ENCODE data around the gene CDKN2B.

CDKN2B gene

DNA sequence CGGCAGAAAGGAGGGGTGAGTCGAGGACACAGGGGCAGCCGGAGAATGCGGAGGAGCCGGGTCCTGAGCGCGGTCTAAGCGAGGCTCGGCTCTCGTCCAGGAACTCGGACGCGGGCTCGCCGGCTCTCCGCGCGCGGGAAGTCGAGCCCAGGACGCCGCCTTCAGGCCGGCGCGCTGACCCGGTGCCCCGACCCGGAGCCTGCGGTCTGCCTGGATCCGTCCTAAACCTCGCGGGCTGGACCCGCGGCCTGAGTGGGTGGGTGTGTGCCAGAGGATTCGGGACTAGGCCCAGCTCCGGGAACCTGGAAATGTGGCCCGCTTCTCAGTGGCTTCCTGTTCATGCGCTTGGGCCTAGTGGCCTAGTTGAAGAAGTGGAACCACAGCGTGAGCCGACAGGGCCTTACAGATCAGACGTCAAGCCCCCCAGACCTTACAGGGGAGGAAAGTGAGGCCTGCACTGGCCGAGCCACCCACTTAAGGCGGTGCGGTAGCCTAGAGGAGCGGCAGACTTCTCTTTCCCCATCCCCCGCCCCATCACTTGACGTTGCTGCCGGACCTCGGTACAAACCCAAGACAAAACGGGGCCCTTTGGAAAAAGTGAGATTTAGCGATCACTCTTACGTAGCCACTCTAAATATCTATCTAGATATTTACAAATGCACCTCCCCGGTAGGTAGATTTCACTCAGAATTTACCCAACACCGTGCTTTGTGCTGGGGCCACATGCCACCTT, 13.3 kb downstream of the CDKN2B start:
- DNase-seq (ENCODE audit: extremely low read depth in 1 of 2, low read depth in 1 of 2), result no peak

DNA sequence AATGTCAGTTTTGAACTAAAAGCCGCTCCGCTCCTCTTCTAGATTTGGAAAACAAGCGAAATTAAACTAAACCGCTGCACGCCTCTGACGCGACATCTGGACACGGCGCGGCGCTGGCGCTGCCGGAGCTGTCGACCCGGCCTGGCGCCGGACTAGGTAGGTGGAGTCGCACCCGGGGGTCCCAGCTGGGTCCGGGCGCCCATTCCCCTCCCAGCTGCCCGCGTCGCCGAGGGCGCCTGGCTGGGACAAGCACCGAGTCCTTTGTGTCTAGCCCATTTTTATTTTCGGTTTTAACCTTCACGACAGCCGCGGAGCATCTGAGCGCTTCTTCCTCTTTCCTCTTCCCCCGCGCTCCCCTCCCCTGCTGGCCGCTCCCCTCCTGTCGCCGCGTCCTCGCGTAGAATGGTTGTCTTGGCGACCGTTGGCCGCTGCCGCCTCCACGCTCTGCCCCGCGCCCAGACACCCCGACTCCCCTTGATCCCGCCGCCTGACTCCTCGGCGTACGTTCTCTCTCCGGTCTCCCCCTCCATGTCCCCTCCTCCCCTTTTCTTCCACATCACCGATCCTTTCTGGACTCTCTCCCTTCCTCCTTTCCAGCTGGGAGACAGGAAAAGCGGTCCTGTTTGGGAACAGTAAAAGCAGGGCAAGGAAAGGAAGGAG, 14.0 kb downstream of the CDKN2B start:
- DNase-seq (ENCODE audit: extremely low read depth in 1 of 2, low read depth in 1 of 2), result peak in 1 of 2 donors; percentile 51

DNA sequence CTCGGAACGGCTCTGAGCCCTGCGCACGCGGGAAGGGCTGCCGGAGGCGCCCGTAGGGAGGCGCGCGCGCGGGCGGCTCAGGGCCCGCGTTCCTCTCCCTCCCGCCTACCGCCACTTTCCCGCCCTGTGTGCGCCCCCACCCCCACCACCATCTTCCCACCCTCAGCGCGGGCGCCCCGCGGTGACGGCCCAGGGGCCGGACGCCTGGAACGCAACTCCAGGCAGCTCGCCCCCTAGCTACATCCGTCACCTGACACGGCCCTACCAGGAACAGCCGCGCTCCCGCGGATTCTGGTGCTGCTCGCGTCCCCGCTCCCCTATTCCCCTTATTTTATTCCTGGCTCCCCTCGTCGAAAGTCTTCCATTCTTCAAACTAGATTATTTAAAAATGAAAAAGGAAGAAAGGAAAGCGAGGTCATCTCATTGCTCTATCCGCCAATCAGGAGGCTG, 14.5 kb downstream of the CDKN2B start, which contains the start of gene CDKN2B-AS1:
Gene CDKN2B-AS1 (plus strand): TSS at position 236 of the 450 bp plus-strand sequence.
- no peak for DNase-seq (ENCODE audit: extremely low read depth in 1 of 2, low read depth in 1 of 2)

DNA sequence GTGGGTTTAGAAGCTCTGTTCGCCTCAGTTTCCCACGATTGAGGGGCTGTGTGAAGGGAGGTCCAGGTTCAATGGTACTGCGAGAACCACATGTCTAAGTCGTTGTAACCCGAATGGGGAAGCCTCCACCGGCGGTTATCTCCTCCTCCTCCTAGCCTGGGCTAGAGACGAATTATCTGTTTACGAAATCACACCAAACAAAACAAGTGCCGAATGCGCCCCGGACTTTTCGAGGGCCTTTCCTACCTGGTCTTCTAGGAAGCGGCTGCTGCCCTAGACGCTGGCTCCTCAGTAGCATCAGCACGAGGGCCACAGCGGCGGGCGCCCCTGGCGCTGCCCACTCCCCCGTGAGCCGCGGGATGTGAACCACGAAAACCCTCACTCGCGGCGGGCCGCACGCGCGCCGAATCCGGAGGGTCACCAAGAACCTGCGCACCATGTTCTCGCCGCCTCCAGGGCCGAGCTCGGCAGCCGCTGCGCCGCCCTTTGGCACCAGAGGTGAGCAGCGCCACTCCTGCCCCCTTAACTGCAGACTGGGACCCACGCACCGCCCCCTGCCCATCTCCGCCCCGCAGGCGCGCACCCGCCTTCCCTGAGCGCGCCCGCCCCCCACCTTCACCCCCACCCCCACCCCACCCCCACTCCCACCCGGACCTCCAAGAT, 15.1 kb downstream of the CDKN2B start, which contains the start of gene CDKN2A:
Gene CDKN2A (minus strand): TSS at position 500 of the 663 bp plus-strand sequence.
- peak in 1 of 2 donors; percentile 32 for DNase-seq (ENCODE audit: extremely low read depth in 1 of 2, low read depth in 1 of 2)

DNA sequence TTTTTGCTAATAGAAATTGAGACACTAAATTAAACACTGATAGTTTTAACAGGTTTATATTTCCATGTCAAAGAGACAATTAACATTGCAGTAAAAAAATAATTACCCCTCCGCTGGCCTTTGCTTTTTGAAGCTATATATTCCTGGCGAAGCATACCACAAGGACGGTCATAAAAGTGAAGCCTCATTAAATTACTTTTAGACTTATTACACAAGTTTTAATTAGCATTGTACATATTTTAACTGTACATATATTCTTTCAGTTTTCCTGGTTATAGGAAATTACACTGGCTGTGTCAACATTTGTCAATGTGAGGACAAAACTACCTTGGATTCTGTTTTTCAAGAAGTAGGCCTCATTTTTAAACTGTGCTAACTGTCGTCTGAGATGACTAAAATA, 16.1 kb downstream of the CDKN2B start:
- no peak for DNase-seq (ENCODE audit: extremely low read depth in 1 of 2, low read depth in 1 of 2)

DNA sequence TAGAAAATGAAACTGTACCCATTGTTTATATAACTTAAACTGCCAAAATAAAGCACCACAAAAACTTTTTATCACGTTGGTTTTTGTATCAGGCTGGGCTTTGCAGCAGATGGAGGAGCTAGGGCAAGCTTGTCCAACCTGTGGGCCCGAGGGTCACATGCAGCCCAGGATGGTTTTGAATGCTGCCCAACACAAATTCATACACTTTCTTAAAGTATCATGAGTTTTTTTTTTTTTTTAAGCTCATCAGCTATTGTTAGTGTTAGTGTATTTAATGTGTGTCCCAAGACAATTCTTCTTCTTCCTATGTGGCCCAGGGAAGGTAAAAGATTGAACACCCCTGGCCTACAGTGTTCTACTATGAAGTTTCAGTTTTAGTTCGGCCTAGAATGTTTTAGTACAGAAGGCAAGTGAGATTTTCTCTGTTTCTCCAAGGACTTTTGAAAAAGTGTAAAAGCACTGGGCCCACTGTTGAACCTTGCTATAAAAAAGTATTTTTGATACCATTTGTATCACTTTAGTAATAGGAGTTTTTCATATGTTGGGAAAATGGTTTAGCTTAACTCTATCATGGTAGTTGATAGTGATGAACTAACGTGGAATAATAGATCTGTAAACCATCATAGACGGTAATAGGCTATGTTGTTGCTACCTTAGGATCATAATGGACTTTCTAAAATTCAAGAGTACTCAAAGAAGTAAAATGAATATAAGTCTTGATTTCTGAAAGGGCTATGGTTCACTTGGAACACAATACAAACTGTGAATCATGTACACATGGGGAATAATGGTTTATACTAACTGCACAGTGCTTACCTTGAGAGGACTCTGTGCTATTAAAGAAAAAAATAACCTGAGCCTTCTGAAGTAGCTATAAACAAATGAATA, 17.8 kb downstream of the CDKN2B start:
- DNase-seq (ENCODE audit: extremely low read depth in 1 of 2, low read depth in 1 of 2), result no peak

- no peak for DNase-seq (ENCODE audit: extremely low read depth in 1 of 2, low read depth in 1 of 2)
These were observed 19.5 kb downstream of the CDKN2B start for GRCh38 chr9:21989440-21990189.

- no peak for DNase-seq (ENCODE audit: extremely low read depth in 1 of 2, low read depth in 1 of 2)
These were observed 20.8 kb downstream of the CDKN2B start for GRCh38 chr9:21988056-21988990.

GRCh38 chr9:21985964-21986667, 23.0 kb downstream of the CDKN2B start:
- DNase-seq (ENCODE audit: extremely low read depth in 1 of 2, low read depth in 1 of 2), result no peak

DNA sequence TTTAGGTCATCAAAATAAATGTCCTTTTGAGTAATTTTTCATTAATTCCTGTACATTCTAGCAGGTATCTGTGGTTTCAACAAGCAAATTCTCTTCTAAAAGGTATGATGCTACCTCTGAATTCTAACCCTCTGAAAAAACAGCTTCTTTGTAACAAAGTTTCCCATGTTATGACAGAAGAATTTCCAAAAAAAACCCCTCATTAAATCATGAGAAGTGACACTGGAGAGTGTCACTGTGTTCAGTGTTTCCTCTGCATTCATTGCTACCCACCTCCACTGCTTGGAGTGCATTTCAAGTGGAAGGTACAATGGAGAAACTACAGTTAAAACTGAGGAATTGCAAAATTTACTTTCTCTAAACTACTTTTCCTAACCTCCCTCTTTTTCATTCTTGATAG, 25.0 kb downstream of the CDKN2B start:
- DNase-seq (ENCODE audit: extremely low read depth in 1 of 2, low read depth in 1 of 2), result no peak

DNA sequence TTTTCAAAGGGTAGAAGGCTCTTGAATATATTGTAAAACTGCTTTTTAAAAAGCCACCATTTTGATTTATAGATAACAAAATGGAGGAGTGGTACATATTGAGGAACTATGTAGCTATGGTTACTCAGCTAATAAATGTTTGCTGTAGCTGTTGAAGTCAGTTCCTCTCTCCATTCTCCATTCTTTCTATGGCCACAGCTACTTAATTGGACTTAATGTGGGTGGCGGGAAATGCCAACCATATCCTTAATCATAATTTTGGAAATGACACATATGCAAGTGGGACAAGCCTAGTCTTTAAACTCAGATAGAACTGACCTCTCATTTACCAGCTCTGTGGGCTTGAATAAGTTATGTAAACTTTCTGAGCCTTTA, 25.6 kb downstream of the CDKN2B start:
- no peak for DNase-seq (ENCODE audit: extremely low read depth in 1 of 2, low read depth in 1 of 2)

GRCh38 chr9:21982861-21983560, 26.1 kb downstream of the CDKN2B start:
- no peak for DNase-seq (ENCODE audit: extremely low read depth in 1 of 2, low read depth in 1 of 2)

GRCh38 chr9:21982391-21982790, 26.7 kb downstream of the CDKN2B start:
- DNase-seq (ENCODE audit: extremely low read depth in 1 of 2, low read depth in 1 of 2), result no peak

DNA sequence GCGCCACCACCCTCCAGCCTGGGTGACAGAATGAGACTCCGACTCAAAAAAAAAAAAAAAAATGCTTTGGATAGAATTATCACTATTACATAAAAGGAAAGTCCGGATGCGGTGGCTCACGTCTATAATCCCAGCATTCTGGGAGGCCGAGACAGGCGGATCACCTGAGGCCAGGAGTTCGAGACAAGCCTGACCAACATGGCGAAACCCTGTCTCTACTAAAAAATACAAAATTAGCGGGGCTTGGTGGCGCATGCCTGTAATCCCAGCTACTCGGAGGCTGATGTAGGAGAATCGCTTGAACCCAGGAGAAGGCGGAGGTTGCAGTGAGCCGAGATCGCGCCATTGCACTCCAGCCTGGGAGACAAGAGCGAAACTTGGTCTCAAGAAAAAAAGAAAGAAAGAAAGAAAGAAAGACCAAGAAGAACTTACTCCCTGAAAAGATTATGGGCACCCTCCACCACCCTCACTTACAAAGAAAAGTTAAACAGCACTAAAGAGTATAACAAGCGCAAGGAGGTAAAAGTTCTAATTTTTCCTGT, 32.7 kb downstream of the CDKN2B start:
- DNase-seq (ENCODE audit: extremely low read depth in 1 of 2, low read depth in 1 of 2), result no peak

GRCh38 chr9:21974722-21975409, 34.2 kb downstream of the CDKN2B start:
- no peak for DNase-seq (ENCODE audit: extremely low read depth in 1 of 2, low read depth in 1 of 2)

DNA sequence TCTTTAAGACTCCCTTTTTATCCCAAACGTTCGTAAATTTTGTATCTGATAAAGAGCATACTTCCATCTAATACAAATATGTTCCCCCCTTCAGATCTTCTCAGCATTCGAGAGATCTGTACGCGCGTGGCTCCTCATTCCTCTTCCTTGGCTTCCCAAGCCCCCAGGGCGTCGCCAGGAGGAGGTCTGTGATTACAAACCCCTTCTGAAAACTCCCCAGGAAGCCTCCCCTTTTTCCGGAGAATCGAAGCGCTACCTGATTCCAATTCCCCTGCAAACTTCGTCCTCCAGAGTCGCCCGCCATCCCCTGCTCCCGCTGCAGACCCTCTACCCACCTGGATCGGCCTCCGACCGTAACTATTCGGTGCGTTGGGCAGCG, 34.8 kb downstream of the CDKN2B start:
- no peak for DNase-seq (ENCODE audit: extremely low read depth in 1 of 2, low read depth in 1 of 2)

DNA sequence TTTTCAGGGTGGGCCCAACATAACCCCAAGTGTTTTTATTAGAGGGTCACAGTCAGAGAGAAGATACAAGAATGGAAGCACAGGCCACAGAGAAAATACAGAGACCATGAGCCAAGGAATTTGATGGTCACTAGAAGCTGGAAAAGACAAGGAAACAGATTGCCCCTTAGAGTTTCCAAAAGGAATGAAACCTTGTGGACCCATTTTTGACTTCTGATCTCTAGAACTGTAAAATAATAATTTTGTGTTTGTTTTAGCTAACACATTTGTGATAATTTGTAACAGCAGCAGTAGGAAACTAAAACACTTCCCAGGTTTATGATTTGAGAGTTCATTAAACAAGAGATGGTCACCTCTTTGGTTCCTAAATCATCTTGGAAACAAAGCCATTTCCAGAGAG, 36.7 kb downstream of the CDKN2B start:
- no peak for DNase-seq (ENCODE audit: extremely low read depth in 1 of 2, low read depth in 1 of 2)
